ENCODE data around the gene CPA5. TPM values are rescaled to one million over a fixed set of nuclear protein-coding genes. Genes with fewer than 3 reads are reported as not detected.

Gene CPA5
- total RNA-seq, 5 donors from 2014 or later (not counting 1 experiment from before 2014, with no cell fraction given) = 1.2 to 9.4 (median 4.5) TPM; not detected in 1

DNA sequence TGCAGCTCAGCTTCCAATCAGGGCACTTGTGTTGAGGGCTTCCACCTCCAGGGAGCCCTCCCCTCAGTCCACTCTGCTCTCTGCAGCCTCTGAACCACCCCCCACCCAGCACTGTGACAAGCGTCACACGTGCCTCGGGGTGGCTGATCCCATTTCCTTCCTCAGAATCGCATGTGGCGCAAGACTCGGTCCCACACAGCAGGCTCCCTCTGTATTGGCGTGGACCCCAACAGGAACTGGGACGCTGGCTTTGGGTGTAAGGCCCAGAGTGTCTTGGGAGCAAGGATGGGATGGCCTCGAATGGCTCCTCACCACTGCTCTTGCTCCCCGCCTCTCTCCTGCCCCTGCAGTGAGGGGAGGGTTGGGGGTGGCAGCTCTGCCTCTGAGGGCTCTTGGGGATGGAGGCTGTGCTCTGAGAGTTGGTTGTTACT is 39.8 kb downstream of the CPA5 start:
- 79% methylated on average over 7 of the region's 10 CpGs for WGBS (ENCODE audit: insufficient coverage)
- Mint-ChIP-seq H3K4me3 (no peak overlapping the region), H3K27ac (no peak overlapping the region), H3K36me3 (no peaks in the 10 kb centered on the region), H3K9me3 (no peaks in the 10 kb centered on the region), H3K4me1 (no peaks in the 10 kb centered on the region), H3K27me3 (no peaks in the 10 kb centered on the region)
- Histone ChIP-seq H3K27me3 (replicated peaks in 1 of 2; ENCODE audit: control insufficient read depth in 2 of 2, extremely low read depth in 1 of 2, insufficient read depth in 2 of 2, low read length in 1 of 2) (peaks cover 0 to 22% of the 10 kb centered on the region in 2 experiments), H3K4me1 (ENCODE audit: control insufficient read depth in 1 of 2, extremely low read depth in 1 of 2, insufficient read depth in 2 of 2, low read length in 2 of 2) (no peaks in the 10 kb centered on the region), H3K9me3 (no peaks in the 10 kb centered on the region), H3K36me3 (ENCODE audit: control insufficient read depth in 2 of 2, extremely low read depth in 1 of 2, insufficient read depth in 1 of 2, low read length in 1 of 2) (no peaks in the 10 kb centered on the region), H3K27ac (ENCODE audit: low read length) (no peak overlapping the region), H3K4me3 (ENCODE audit: control insufficient read depth in 1 of 2, extremely low read depth in 1 of 2, low read length in 1 of 2) (no peak overlapping the region)
- ATAC-seq (replicated peaks in 1 of 4) (no peak), DNase-seq (no peak)
- ChIA-PET CTCF (no interaction called here), POLR2A (no interaction called here)

- Histone ChIP-seq H3K27ac (ENCODE audit: low read length) (no peak overlapping the region), H3K36me3 (ENCODE audit: control insufficient read depth in 2 of 2, extremely low read depth in 1 of 2, insufficient read depth in 1 of 2, low read length in 1 of 2) (no peaks in the 10 kb centered on the region), H3K27me3 (replicated peaks in 1 of 2; ENCODE audit: control insufficient read depth in 2 of 2, extremely low read depth in 1 of 2, insufficient read depth in 2 of 2, low read length in 1 of 2) (peaks cover 0 to 15% of the 10 kb centered on the region in 2 experiments), H3K9me3 (no peaks in the 10 kb centered on the region), H3K4me1 (ENCODE audit: control insufficient read depth in 1 of 2, extremely low read depth in 1 of 2, insufficient read depth in 2 of 2, low read length in 2 of 2) (no peaks in the 10 kb centered on the region), H3K4me3 (ENCODE audit: control insufficient read depth in 1 of 2, extremely low read depth in 1 of 2, low read length in 1 of 2) (no peak overlapping the region)
- DNase-seq (no peak), ATAC-seq (replicated peaks in 1 of 4) (no peak)
- no peaks in the 10 kb centered on the region for H3K9me3 Mint-ChIP-seq
- ChIA-PET CTCF (no interaction called here), POLR2A (no interaction called here)
- WGBS (ENCODE audit: insufficient coverage) = 90% methylated on average over 11 of the region's 13 CpGs
- no peaks in the 10 kb centered on the region for H3K4me1 Mint-ChIP-seq
- H3K27me3 Mint-ChIP-seq = no peaks in the 10 kb centered on the region
- no peaks in the 10 kb centered on the region for H3K36me3 Mint-ChIP-seq
- no peak overlapping the region for H3K27ac Mint-ChIP-seq
- no peak overlapping the region for H3K4me3 Mint-ChIP-seq
Observed at GRCh38 chr7:130384841-130385599, 40.4 kb downstream of the CPA5 start.

- Mint-ChIP-seq H3K27ac (no peak overlapping the region), H3K9me3 (no peaks in the 10 kb centered on the region), H3K36me3 (no peaks in the 10 kb centered on the region), H3K4me1 (no peaks in the 10 kb centered on the region), H3K27me3 (no peaks in the 10 kb centered on the region), H3K4me3 (no peak overlapping the region)
- no peak overlapping the region for H3K27ac ChIP-seq (ENCODE audit: low read length)
- H3K27me3 ChIP-seq (replicated peaks in 1 of 2; ENCODE audit: control insufficient read depth in 2 of 2, extremely low read depth in 1 of 2, insufficient read depth in 2 of 2, low read length in 1 of 2) = peaks cover 0 to 11% of the 10 kb centered on the region in 2 experiments
- no peaks in the 10 kb centered on the region for H3K9me3 ChIP-seq
- H3K4me3 ChIP-seq (ENCODE audit: control insufficient read depth in 1 of 2, extremely low read depth in 1 of 2, low read length in 1 of 2) = no peak overlapping the region
- WGBS (ENCODE audit: insufficient coverage) = 89% methylated on average over 6 of the region's 6 CpGs
- ChIA-PET POLR2A (no interaction called here), CTCF (interaction anchor here in 1 of 2 donors (0.5 kb wide), 1 partner anchor 73 kb away, joined by 4 read pairs; no protein-coding TSS in a partner anchor)
- no peaks in the 10 kb centered on the region for H3K4me1 ChIP-seq (ENCODE audit: control insufficient read depth in 1 of 2, extremely low read depth in 1 of 2, insufficient read depth in 2 of 2, low read length in 2 of 2)
- H3K36me3 ChIP-seq (ENCODE audit: control insufficient read depth in 2 of 2, extremely low read depth in 1 of 2, insufficient read depth in 1 of 2, low read length in 1 of 2) = no peaks in the 10 kb centered on the region
- ATAC-seq (replicated peaks in 1 of 4) (no peak), DNase-seq (no peak)
Observed at GRCh38 chr7:130385600-130386066, 41.0 kb downstream of the CPA5 start.

DNA sequence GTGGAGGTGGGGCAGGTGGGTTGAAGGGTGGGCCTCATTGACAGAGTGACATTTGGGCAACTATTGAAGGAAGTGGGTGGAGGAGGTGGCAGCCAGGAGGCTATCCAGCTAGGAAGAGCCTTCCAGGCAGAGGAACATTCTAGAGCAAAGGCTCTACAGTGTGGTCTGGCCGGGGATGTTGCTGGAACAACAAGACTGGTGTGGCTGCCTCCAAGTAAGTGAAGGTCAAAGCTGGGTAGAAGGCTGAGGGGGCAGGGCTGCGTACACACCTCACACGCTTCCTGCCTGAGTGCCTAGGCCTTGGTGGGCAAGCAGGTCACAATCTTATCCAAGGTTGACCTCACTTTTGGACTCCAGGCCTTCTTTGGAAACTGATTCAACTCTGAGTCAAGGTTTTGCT is 42.3 kb downstream of the CPA5 start:
- Mint-ChIP-seq H3K4me1 (no peaks in the 10 kb centered on the region), H3K27ac (no peak overlapping the region), H3K9me3 (no peaks in the 10 kb centered on the region), H3K27me3 (no peaks in the 10 kb centered on the region), H3K36me3 (no peaks in the 10 kb centered on the region), H3K4me3 (no peak overlapping the region)
- 100% methylated on average over 2 of the region's 3 CpGs for WGBS (ENCODE audit: insufficient coverage)
- Histone ChIP-seq H3K4me1 (ENCODE audit: control insufficient read depth in 1 of 2, extremely low read depth in 1 of 2, insufficient read depth in 2 of 2, low read length in 2 of 2) (no peaks in the 10 kb centered on the region), H3K9me3 (no peaks in the 10 kb centered on the region), H3K4me3 (ENCODE audit: control insufficient read depth in 1 of 2, extremely low read depth in 1 of 2, low read length in 1 of 2) (no peak overlapping the region), H3K36me3 (ENCODE audit: control insufficient read depth in 2 of 2, extremely low read depth in 1 of 2, insufficient read depth in 1 of 2, low read length in 1 of 2) (no peaks in the 10 kb centered on the region), H3K27ac (ENCODE audit: low read length) (no peak overlapping the region), H3K27me3 (replicated peaks in 1 of 2; ENCODE audit: control insufficient read depth in 2 of 2, extremely low read depth in 1 of 2, insufficient read depth in 2 of 2, low read length in 1 of 2) (peaks cover 0 to 11% of the 10 kb centered on the region in 2 experiments)
- ChIA-PET CTCF (no interaction called here), POLR2A (no interaction called here)
- ATAC-seq (replicated peaks in 1 of 4) (no peak), DNase-seq (no peak)

GRCh38 chr7:130387306-130387627 is 42.7 kb downstream of the CPA5 start:
- Histone ChIP-seq H3K27me3 (replicated peaks in 1 of 2; ENCODE audit: control insufficient read depth in 2 of 2, extremely low read depth in 1 of 2, insufficient read depth in 2 of 2, low read length in 1 of 2) (peaks cover 0 to 11% of the 10 kb centered on the region in 2 experiments), H3K27ac (ENCODE audit: low read length) (no peak overlapping the region), H3K9me3 (no peaks in the 10 kb centered on the region), H3K4me3 (ENCODE audit: control insufficient read depth in 1 of 2, extremely low read depth in 1 of 2, low read length in 1 of 2) (no peak overlapping the region), H3K4me1 (ENCODE audit: control insufficient read depth in 1 of 2, extremely low read depth in 1 of 2, insufficient read depth in 2 of 2, low read length in 2 of 2) (no peaks in the 10 kb centered on the region), H3K36me3 (ENCODE audit: control insufficient read depth in 2 of 2, extremely low read depth in 1 of 2, insufficient read depth in 1 of 2, low read length in 1 of 2) (no peaks in the 10 kb centered on the region)
- Mint-ChIP-seq H3K4me1 (no peaks in the 10 kb centered on the region), H3K27ac (no peak overlapping the region), H3K4me3 (no peak overlapping the region), H3K27me3 (no peaks in the 10 kb centered on the region), H3K9me3 (no peaks in the 10 kb centered on the region), H3K36me3 (no peaks in the 10 kb centered on the region)
- WGBS (ENCODE audit: insufficient coverage) = no CpG with 5 or more reads among the region's 3 CpGs
- no peak for DNase-seq
- no peak for ATAC-seq (replicated peaks in 1 of 4)
- ChIA-PET CTCF (no interaction called here), POLR2A (no interaction called here)

DNA sequence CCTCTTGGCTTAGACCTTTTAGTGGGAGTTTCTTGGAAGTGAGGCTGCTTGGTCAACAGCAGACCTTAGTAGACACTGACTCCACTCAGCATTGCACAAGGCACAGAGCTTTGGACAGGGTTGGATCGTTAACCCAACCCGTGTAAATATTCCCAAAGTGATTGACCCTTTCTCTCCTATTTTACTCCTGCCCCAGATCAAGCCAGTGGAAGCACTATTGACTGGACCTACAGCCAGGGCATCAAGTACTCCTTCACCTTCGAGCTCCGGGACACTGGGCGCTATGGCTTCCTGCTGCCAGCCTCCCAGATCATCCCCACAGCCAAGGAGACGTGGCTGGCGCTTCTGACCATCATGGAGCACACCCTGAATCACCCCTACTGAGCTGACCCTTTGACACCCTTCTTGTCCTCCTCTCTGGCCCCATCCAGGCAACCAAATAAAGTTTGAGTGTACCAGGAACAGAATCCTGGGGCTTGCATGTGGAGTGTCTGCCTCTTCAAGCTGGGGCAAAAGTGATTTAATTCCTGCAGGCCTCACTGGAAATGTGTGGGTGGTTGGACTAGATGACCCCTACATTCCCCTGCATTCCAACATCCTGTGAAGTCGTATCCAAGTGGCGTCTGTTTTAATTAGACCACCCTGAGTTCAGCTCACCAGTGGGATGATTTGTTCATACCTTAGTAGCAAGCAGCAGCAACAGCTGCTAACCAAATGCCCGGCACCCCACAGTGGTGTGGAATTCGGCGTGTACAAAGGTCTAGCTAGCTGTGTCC is 43.2 kb downstream of the CPA5 start:
- Histone ChIP-seq H3K27ac (ENCODE audit: low read length) (no peak overlapping the region), H3K27me3 (replicated peaks in 1 of 2; ENCODE audit: control insufficient read depth in 2 of 2, extremely low read depth in 1 of 2, insufficient read depth in 2 of 2, low read length in 1 of 2) (peaks cover 0 to 11% of the 10 kb centered on the region in 2 experiments), H3K36me3 (ENCODE audit: control insufficient read depth in 2 of 2, extremely low read depth in 1 of 2, insufficient read depth in 1 of 2, low read length in 1 of 2) (no peaks in the 10 kb centered on the region), H3K4me3 (ENCODE audit: control insufficient read depth in 1 of 2, extremely low read depth in 1 of 2, low read length in 1 of 2) (no peak overlapping the region), H3K4me1 (ENCODE audit: control insufficient read depth in 1 of 2, extremely low read depth in 1 of 2, insufficient read depth in 2 of 2, low read length in 2 of 2) (no peaks in the 10 kb centered on the region), H3K9me3 (no peaks in the 10 kb centered on the region)
- H3K4me3 Mint-ChIP-seq = no peak overlapping the region
- H3K27ac Mint-ChIP-seq = no peak overlapping the region
- H3K4me1 Mint-ChIP-seq = no peaks in the 10 kb centered on the region
- no peaks in the 10 kb centered on the region for H3K9me3 Mint-ChIP-seq
- H3K27me3 Mint-ChIP-seq = no peaks in the 10 kb centered on the region
- CTCF ChIA-PET = no interaction called here
- WGBS (ENCODE audit: insufficient coverage) = 98% methylated on average over 8 of the region's 12 CpGs
- no peak for ATAC-seq (replicated peaks in 1 of 4)
- DNase-seq = no peak
- POLR2A ChIA-PET = no interaction called here
- no peaks in the 10 kb centered on the region for H3K36me3 Mint-ChIP-seq

All from T-cell (primary cell).